ENCODE measurements around the gene TAF1C. TPM values are rescaled to one million over a fixed set of nuclear protein-coding genes. Genes with fewer than 3 reads are reported as not detected.

The TAF1C gene
- total and polyA plus RNA-seq, 2 of the 8 experiments (the other 6 are each of a cell fraction or from before 2014, with no cell fraction given) = 44.6 to 63.8 TPM

GRCh38 chr16:84233748-84234147, 46.9 kb upstream of the TAF1C start:
- WGBS, 2 experiments (ENCODE audit: extremely low coverage in 1 of 2, insufficient coverage in 1 of 2, insufficient read length in 1 of 2, insufficient replicate concordance in 2 of 2, low coverage in 1 of 2, low lambda C conversion rate in 2 of 2, missing lambda C conversion rate in 1 of 2) = 97% methylated on average over 8 of the region's 9 CpGs; no CpG with 5 or more reads in 1 of the 2 experiments
- CTCF ChIA-PET (ENCODE audit: partially characterized antibody) = interaction anchor here (0.6 to 1.2 kb wide), 5 partner anchors 16 to 492 kb away, joined by 3 read pairs; no protein-coding TSS in a partner anchor

More at GRCh38 chr16:84233748-84234147, 46.9 kb upstream of the TAF1C start:
- Histone ChIP-seq H2BK12ac (ENCODE audit: low read depth, low read length) (no peak overlapping the region), H3K79me2 (ENCODE audit: control insufficient read depth in 1 of 2, insufficient read depth in 2 of 2, low read length in 2 of 2) (no peaks in the 10 kb centered on the region), H2BK15ac (ENCODE audit: low read length) (no peak overlapping the region), H3K4me2 (ENCODE audit: insufficient read depth in 1 of 2, low read depth in 2 of 2, low read length in 2 of 2) (no peak overlapping the region), H3K36me3 (ENCODE audit: control insufficient read depth in 2 of 4, insufficient read depth in 4 of 4, low read length in 3 of 4) (no peaks in the 10 kb centered on the region), H2AFZ (ENCODE audit: low read length) (no peak overlapping the region), H4K20me1 (replicated peaks in 1 of 2; ENCODE audit: control insufficient read depth in 1 of 2, insufficient read depth in 2 of 2, low read length in 2 of 2) (no peaks in the 10 kb centered on the region), H3K4me1 (replicated peaks in 1 of 4; ENCODE audit: control insufficient read depth in 3 of 4, insufficient read depth in 4 of 4, low read length in 3 of 4) (peaks cover 0 to under 1% (median 0%) of the 10 kb centered on the region in 4 experiments; a peak in 2 of 7 replicates), H3K23me2 (ENCODE audit: low read depth, low read length) (no peaks in the 10 kb centered on the region), H3K4me3 (ENCODE audit: extremely low read depth in 1 of 4, insufficient read depth in 2 of 4, low read depth in 3 of 4, low read length in 4 of 4) (no peak overlapping the region), H4K5ac (ENCODE audit: insufficient read length, low read depth, low read length) (no peak overlapping the region), H3K14ac (ENCODE audit: insufficient read length) (no peak overlapping the region), H3K18ac (ENCODE audit: extremely low read depth, low read length) (no peak overlapping the region), H3K27me3 (replicated peaks in 1 of 4; ENCODE audit: control insufficient read depth in 3 of 4, extremely low read depth in 1 of 4, insufficient read depth in 3 of 4, low read length in 3 of 4) (no peaks in the 10 kb centered on the region), H2AK5ac (ENCODE audit: low read depth, low read length) (no peak overlapping the region), H4K8ac (ENCODE audit: extremely low read depth, insufficient read depth, low read length) (no peak overlapping the region), H3K79me1 (ENCODE audit: low read depth, low read length) (no peaks in the 10 kb centered on the region), H2BK5ac (ENCODE audit: low read depth, low read length) (no peak overlapping the region), H4K91ac (replicated peaks; ENCODE audit: insufficient read length, low read length) (no peak overlapping the region), H3K9ac (replicated peaks in 1 of 4; ENCODE audit: extremely low read depth in 1 of 4, low read depth in 3 of 4, low read length in 3 of 4) (no peak overlapping the region), H2BK120ac (replicated peaks; ENCODE audit: low read depth, low read length) (no peak overlapping the region), H3K27ac (ENCODE audit: low read depth, low read length) (no peak overlapping the region), H3K9me3 (ENCODE audit: insufficient read depth in 2 of 2, low read depth in 1 of 2, low read length in 1 of 2) (no peaks in the 10 kb centered on the region), H3K4ac (replicated peaks; ENCODE audit: insufficient read length, low read depth, low read length) (no peak overlapping the region), H2BK20ac (ENCODE audit: low read length) (no peak overlapping the region), H3K56ac (replicated peaks; ENCODE audit: insufficient read length, low read depth, low read length) (no peak overlapping the region), H3K23ac (ENCODE audit: insufficient read length) (no peak overlapping the region)
- TF ChIP-seq RFX5 (IDR thresholded peaks at IDR 0.05; ENCODE audit: borderline replicate concordance, low read depth, low read length) = no peak
- TF ChIP-seq CHD1 (IDR thresholded peaks at IDR 0.05; ENCODE audit: low read depth, low read length) = no peak
- no peak for TF ChIP-seq SIX5 (IDR thresholded peaks at IDR 0.05; ENCODE audit: low read depth, low read length)
- no peak for TF ChIP-seq TCF12 (IDR thresholded peaks at IDR 0.05; ENCODE audit: low read depth, low read length)
- no peak for TF ChIP-seq NRF1 (IDR thresholded peaks at IDR 0.05; ENCODE audit: low read depth, low read length)
- no peak for TF ChIP-seq CTBP2 (IDR thresholded peaks at IDR 0.05; ENCODE audit: borderline replicate concordance, insufficient read depth, insufficient read length, low read length)
- no peak for TF ChIP-seq KDM1A (IDR thresholded peaks at IDR 0.05; ENCODE audit: borderline replicate concordance, low read length)
- no peak for TF ChIP-seq RNF2 (IDR thresholded peaks at IDR 0.05; ENCODE audit: borderline replicate concordance, low read depth, low read length, missing control alignments, poor library complexity, severe bottlenecking)
- POLR2A ChIA-PET (ENCODE audit: partially characterized antibody) = interaction anchor here (0.6 kb wide), 1 partner anchor 59 kb away, joined by 3 read pairs; no protein-coding TSS in a partner anchor
- FAIRE-seq (no peak), DNase-seq (ENCODE audit: low read depth in 1 of 2, low spot score in 2 of 2) (no peak)
